ENCODE data around the gene TCEANC. TPM values are rescaled to one million over a fixed set of nuclear protein-coding genes. Genes with fewer than 3 reads are reported as not detected.

TCEANC gene
- polyA plus RNA-seq, 1 experiment = 1.7 TPM

- no peak for TF ChIP-seq CTCF (IDR thresholded peaks at IDR 0.05; ENCODE audit: low read depth, low read length)
- Histone ChIP-seq H3K9me3 (ENCODE audit: control insufficient read depth, insufficient read depth, low read length) (no peaks in the 10 kb centered on the region), H3K27ac (ENCODE audit: low read depth, low read length) (no peak overlapping the region), H3K4me3 (ENCODE audit: low read depth, low read length) (no peak overlapping the region), H3K27me3 (ENCODE audit: control insufficient read depth, insufficient read depth, low read length) (no peaks in the 10 kb centered on the region)
- no peak for DNase-seq (ENCODE audit: low read depth, low spot score)
- POLR2A ChIA-PET = no interaction called here
- CTCF ChIA-PET = interaction anchor here (1.0 to 1.5 kb wide), 2 partner anchors 191 kb away, joined by 3 to 4 read pairs; no protein-coding TSS in a partner anchor
These were observed 44.5 kb downstream of the TCEANC start for GRCh38 chrX:13697455-13697854.

GRCh38 chrX:13697976-13698375 lies 45.0 kb downstream of the TCEANC start:
- H3K9me3 ChIP-seq (ENCODE audit: control insufficient read depth, insufficient read depth, low read length) = no peaks in the 10 kb centered on the region
- H3K27me3 ChIP-seq (ENCODE audit: control insufficient read depth, insufficient read depth, low read length) = no peaks in the 10 kb centered on the region
- ChIA-PET POLR2A (no interaction called here), CTCF (interaction anchor here (1.5 kb wide), 1 partner anchor 191 kb away, joined by 4 read pairs; no protein-coding TSS in a partner anchor)
- no peak overlapping the region for H3K27ac ChIP-seq (ENCODE audit: low read depth, low read length)
- TF ChIP-seq CTCF (IDR thresholded peaks at IDR 0.05; ENCODE audit: low read depth, low read length) = no peak
- H3K4me3 ChIP-seq (ENCODE audit: low read depth, low read length) = no peak overlapping the region
- DNase-seq (ENCODE audit: low read depth, low spot score) = no peak

- POLR2A ChIA-PET = no interaction called here
- H3K4me3 ChIP-seq (ENCODE audit: low read depth, low read length) = no peak overlapping the region
- CTCF ChIA-PET = interaction anchor here (1.2 to 1.5 kb wide), 4 partner anchors 8 to 192 kb away, joined by 3 to 4 read pairs (median 4); partner anchors contain the start of genes OFD1 and TRAPPC2
- no peaks in the 10 kb centered on the region for H3K9me3 ChIP-seq (ENCODE audit: control insufficient read depth, insufficient read depth, low read length)
- no peak for DNase-seq (ENCODE audit: low read depth, low spot score)
- TF ChIP-seq CTCF (IDR thresholded peaks at IDR 0.05; ENCODE audit: low read depth, low read length) = no peak
- H3K27ac ChIP-seq (ENCODE audit: low read depth, low read length) = no peak overlapping the region
- H3K27me3 ChIP-seq (ENCODE audit: control insufficient read depth, insufficient read depth, low read length) = no peaks in the 10 kb centered on the region
These were observed 45.5 kb downstream of the TCEANC start for GRCh38 chrX:13698432-13698831.

- POLR2A ChIA-PET = no interaction called here
- no peaks in the 10 kb centered on the region for H3K9me3 ChIP-seq (ENCODE audit: control insufficient read depth, insufficient read depth, low read length)
- no peak overlapping the region for H3K4me3 ChIP-seq (ENCODE audit: low read depth, low read length)
- DNase-seq (ENCODE audit: low read depth, low spot score) = no peak
- no peaks in the 10 kb centered on the region for H3K27me3 ChIP-seq (ENCODE audit: control insufficient read depth, insufficient read depth, low read length)
- CTCF ChIA-PET = interaction anchor here (1.2 to 1.5 kb wide), 4 partner anchors 9 to 193 kb away, joined by 3 to 4 read pairs (median 4); partner anchors contain the start of genes OFD1 and TRAPPC2
- no peak for TF ChIP-seq CTCF (IDR thresholded peaks at IDR 0.05; ENCODE audit: low read depth, low read length)
- no peak overlapping the region for H3K27ac ChIP-seq (ENCODE audit: low read depth, low read length)
These were observed 46.4 kb downstream of the TCEANC start for GRCh38 chrX:13699183-13699826.

- ChIA-PET POLR2A (no interaction called here), CTCF (no interaction called here)
- Histone ChIP-seq H3K27me3 (ENCODE audit: control insufficient read depth, insufficient read depth, low read length) (no peaks in the 10 kb centered on the region), H3K27ac (ENCODE audit: low read depth, low read length) (no peak overlapping the region), H3K9me3 (ENCODE audit: control insufficient read depth, insufficient read depth, low read length) (no peaks in the 10 kb centered on the region), H3K4me3 (ENCODE audit: low read depth, low read length) (no peak overlapping the region)
- no peak for DNase-seq (ENCODE audit: low read depth, low spot score)
- no peak for TF ChIP-seq CTCF (IDR thresholded peaks at IDR 0.05; ENCODE audit: low read depth, low read length)
These were observed 47.4 kb downstream of the TCEANC start for GRCh38 chrX:13700380-13700779.

Measured in AG04450 (cell line).